ENCODE measurements around the gene NDUFS8. TPM values are rescaled to one million over a fixed set of nuclear protein-coding genes. Genes with fewer than 3 reads are reported as not detected.

NDUFS8 gene
- total RNA-seq, 2 donors from 2014 or later, result 139 to 236 TPM

- DNase-seq (ENCODE audit: low spot score in 2 of 2) (no peak), ATAC-seq (no peak)
- H3K27ac Mint-ChIP-seq, result no peak overlapping the region
- peaks cover 9 to 13% of the 10 kb centered on the region in 2 donors for H3K36me3 Mint-ChIP-seq
- H3K9me3 Mint-ChIP-seq, result no peaks in the 10 kb centered on the region
Observed at GRCh38 chr11:68021167-68021787, 9.2 kb upstream of the NDUFS8 start.

DNA sequence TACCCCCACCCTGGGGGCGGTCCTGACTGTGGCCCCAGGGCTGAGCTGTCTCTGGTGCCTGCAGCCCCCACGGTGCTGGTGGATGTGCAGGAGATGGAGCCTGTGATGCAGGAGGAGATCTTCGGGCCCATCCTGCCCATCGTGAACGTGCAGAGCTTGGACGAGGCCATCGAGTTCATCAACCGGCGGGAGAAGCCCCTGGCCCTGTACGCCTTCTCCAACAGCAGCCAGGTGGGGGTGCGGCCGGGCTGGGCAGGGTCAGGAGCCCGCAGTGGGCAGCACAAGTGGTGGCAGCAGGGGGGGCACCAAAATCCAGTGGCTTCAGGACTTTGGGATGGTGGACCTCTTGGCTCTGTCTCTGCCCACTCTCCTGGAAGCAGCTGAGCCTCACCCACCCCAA is 8.0 kb upstream of the NDUFS8 start:
- no peak for ATAC-seq
- Mint-ChIP-seq H3K9me3 (no peaks in the 10 kb centered on the region), H3K27ac (no peak overlapping the region), H3K36me3 (peaks cover 9 to 13% of the 10 kb centered on the region in 2 donors)
- no peak for DNase-seq (ENCODE audit: low spot score in 2 of 2)

DNA sequence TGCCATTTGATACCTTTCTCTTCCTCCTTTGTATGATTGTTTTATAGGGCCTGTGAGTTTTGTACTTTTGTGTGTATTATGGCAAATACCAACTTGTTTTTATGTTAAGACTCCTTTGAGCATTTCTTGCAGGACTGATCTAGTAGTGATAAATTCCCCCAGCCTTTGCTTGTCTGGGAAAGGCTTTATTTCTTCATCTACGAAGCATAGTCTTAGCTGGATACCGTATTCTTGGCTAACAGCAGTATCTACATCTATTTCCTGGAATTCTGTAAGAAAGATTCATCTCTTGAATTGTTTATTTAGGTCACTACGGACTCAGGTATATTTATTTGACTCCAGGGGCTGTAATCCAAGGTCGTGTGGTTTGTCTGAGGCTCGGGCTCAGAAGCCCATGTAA is 6.0 kb upstream of the NDUFS8 start:
- Mint-ChIP-seq H3K36me3 (peaks cover 9 to 13% of the 10 kb centered on the region in 2 donors), H3K9me3 (no peaks in the 10 kb centered on the region), H3K27ac (no peak overlapping the region)
- no peak for DNase-seq (ENCODE audit: low spot score in 2 of 2)
- no peak for ATAC-seq

DNA sequence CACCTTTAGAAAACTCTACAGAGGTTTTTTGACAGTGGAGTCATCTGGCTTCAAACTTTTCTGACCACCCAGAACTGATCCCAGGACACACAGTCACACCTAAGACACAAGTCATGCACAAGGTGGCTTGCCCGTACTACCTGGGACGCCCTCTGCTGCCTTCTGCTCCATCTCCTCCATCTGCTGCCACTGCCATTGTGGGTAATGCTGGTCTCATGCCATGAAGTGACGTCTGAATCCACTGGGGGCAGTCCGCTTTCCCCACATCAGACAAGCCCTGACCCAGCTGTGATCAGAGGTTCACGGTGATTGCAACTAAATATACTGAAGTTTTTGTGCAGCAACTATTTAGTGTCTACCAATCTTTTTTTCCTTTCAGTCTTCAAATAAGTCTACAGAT is 5.4 kb upstream of the NDUFS8 start:
- ATAC-seq (no peak), DNase-seq (ENCODE audit: low spot score in 2 of 2) (no peak)
- no peaks in the 10 kb centered on the region for H3K9me3 Mint-ChIP-seq
- H3K27ac Mint-ChIP-seq, result no peak overlapping the region
- H3K36me3 Mint-ChIP-seq, result peaks cover 9 to 13% of the 10 kb centered on the region in 2 donors

DNA sequence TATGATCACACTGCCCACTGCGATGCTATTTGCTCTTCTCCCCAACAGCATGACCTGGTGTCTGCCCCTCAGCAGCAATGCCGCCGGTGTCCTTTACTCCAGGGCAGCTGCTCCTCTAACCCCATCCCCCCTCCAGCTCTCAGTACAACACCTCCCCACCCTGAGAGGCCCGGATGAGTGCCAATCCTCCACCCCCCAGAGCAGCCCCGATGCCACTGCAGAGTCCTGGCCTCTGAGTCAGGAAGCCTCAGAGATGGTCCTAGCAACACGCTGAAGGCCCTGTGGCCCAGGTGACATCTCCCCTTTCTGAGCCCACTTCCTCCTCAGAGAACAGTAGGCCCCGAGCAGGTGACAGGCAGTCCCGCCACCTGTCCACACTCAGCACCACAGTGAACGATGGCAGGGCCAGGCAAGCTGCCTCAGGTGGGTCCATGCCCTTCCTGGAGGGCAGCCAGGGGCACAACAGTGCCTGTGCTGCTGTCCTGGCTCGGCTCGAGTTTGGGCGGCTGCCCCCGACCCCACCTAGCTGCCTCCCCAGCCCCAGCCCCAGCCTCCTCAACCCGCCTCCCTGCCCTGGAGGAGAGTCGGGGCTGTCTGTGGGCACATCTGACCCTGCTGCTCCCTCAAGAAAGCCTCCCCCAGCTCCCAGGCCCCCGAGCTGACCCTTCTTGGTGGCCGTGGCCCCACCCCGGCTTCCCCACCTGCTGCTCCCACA is 3.9 kb upstream of the NDUFS8 start:
- H3K9me3 Mint-ChIP-seq, result no peaks in the 10 kb centered on the region
- H3K27ac Mint-ChIP-seq, result peak overlapping the region in 1 of 2 donors; percentile 36
- no peak for DNase-seq (ENCODE audit: low spot score in 2 of 2)
- no peak for ATAC-seq
- peaks cover 9 to 20% of the 10 kb centered on the region in 2 donors for H3K36me3 Mint-ChIP-seq

DNA sequence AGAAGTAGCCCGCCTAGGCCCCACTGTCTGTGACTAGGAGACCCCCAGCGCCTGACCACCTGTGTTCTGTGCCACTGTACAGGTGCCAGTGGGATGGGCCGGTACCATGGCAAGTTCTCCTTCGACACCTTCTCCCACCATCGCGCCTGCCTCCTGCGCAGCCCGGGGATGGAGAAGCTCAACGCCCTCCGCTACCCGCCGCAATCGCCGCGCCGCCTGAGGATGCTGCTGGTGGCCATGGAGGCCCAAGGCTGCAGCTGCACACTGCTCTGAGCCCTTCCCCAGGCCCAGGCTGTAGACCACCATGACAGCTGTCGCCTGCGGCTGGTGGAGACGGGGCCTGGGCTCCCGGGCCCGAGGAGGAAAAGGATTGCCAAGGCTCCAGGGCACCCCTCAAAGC is 2.8 kb upstream of the NDUFS8 start:
- no peak overlapping the region for H3K27ac Mint-ChIP-seq
- H3K9me3 Mint-ChIP-seq, result no peaks in the 10 kb centered on the region
- DNase-seq (ENCODE audit: low spot score in 2 of 2) (no peak), ATAC-seq (no peak)
- H3K36me3 Mint-ChIP-seq, result peaks cover 9 to 20% of the 10 kb centered on the region in 2 donors

DNA sequence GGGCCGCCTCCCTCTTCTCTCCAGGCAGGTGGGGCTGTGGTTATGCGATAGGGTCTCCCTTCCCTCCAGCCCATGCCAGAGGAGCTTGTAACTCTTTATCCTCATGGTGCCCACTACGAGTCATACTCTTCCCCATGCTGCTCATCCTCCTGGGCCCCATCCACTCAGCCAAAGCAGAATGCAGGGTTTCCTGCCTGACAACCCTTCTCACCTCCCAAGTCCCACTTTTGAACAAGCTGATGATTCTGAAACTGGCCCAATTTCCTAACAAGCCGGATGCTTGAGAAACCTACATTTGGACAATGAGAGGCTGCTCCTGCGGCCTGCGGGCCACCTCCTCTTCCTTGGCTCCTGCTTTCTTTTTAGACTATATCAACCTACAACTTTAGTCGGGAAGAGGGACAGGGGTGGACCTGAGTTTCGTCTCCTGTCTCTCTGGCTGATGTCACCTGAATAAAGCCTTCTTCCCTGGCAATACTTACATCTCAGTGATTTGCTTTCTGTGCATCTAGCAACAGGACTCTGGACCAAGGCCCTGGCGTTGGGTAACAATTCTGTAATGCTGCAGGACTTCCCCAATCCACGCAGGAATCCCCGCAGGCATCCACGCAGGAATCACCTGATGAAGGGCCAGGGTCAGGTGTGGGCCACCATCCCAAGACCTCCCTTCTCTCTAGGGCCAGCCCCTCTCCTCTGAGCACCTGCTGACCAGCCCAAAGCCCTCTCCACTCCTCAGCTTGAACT is 1.5 kb upstream of the NDUFS8 start:
- peak overlapping the region; percentile 74 to 97 for H3K27ac Mint-ChIP-seq
- H3K36me3 Mint-ChIP-seq, result peaks cover 9 to 24% of the 10 kb centered on the region in 2 donors
- no peaks in the 10 kb centered on the region for H3K9me3 Mint-ChIP-seq
- ATAC-seq, result no peak
- no peak for DNase-seq (ENCODE audit: low spot score in 2 of 2)

DNA sequence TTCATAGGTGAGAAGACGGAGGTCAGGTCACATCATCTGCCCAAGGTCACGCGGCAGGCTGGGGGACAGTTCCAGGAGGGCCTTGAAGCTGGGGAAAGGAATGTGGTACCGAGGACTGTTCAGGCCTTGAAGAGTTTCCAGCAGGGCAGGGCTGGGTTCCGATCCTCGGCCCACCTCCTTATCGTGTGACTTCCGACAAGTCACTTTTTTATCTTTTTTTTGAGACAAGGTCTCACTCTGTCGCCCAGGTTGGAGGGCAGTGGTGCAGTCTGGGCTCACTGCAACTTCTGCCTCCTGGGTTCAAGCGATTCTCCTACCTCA is 623 bp downstream of the NDUFS8 start:
- no peak for DNase-seq (ENCODE audit: low spot score in 2 of 2)
- ATAC-seq, result no peak
- Mint-ChIP-seq H3K27ac (peak overlapping the region; percentile 92 to 97), H3K36me3 (peaks cover 0 to 15% of the 10 kb centered on the region in 2 donors), H3K9me3 (no peaks in the 10 kb centered on the region)

DNA sequence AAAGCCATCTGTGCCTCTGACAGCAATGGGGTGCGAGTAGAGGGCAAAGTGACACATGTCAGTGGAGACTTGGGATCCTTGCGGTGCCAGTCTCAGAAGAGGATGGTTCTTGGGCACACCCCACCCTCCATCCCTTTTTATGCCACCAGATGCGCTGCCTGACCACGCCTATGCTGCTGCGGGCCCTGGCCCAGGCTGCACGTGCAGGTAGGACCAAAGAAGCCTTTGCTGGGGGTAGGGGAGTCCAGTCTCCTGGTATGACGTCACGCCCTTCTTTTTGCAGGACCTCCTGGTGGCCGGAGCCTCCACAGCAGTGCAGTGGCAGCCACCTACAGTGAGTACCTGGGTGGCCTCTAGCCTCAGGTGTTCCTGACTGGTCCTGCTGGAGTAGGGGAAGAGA is 1.5 kb downstream of the NDUFS8 start:
- Mint-ChIP-seq H3K9me3 (no peaks in the 10 kb centered on the region), H3K27ac (peak overlapping the region; percentile 92 to 97), H3K36me3 (peaks cover 0 to 14% of the 10 kb centered on the region in 2 donors)
- no peak for ATAC-seq
- DNase-seq (ENCODE audit: low spot score in 2 of 2), result no peak

DNA sequence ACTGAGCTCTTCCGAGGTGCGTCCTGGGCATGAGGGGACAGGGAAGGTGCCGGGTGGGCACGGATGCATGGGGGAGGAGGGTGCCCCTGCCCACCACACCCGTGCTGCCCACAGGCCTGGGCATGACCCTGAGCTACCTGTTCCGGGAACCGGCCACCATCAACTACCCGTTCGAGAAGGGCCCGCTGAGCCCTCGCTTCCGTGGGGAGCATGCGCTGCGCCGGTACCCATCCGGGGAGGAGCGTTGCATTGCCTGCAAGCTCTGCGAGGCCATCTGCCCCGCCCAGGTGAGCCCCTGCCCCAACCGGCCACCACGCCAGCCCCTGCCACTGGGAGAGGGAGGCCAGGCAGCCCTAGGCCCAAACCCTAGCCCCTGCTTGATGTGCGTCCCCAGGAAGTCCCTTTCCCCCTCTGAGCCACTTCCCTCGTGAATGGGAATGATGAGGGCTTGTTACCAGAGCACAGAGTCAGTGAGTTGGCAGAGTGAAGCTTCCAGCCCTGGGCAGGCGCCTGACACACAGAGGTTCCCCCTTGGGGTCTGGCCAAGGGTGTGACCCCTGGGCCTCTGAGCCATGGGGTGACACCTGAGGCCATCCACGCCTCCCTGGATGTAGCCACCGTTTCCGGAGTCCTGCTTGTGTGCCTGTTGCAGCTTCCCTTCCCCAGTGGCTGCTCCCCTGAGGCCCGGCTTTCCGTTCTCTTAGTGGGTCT is 2.7 kb downstream of the NDUFS8 start:
- H3K36me3 Mint-ChIP-seq, result peaks cover 0 to 14% of the 10 kb centered on the region in 2 donors

DNA sequence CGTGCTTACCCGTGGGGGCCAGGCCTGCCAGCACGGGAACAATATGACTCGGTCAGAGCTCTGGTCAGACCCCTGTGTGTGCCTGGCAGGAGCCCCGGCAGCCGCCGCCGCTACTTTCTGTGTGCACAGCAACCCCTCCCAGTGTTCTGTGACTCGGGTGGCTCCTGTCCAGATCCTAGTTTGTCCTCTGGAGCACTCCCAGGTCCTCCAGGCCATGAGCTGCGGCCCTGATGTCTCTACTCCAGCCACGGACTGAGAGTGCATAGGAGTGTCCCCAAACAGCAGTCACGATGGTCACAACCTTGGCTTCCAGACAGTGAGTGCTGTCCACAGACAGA is 3.2 kb downstream of the NDUFS8 start:
- DNase-seq (ENCODE audit: low spot score in 2 of 2) (no peak), ATAC-seq (no peak)
- Mint-ChIP-seq H3K36me3 (peaks cover 0 to 14% of the 10 kb centered on the region in 2 donors), H3K9me3 (no peaks in the 10 kb centered on the region), H3K27ac (peak overlapping the region in 1 of 2 donors; percentile 30)

More for the DNA sequence above, 2.7 kb downstream of the NDUFS8 start:
- no peaks in the 10 kb centered on the region for H3K9me3 Mint-ChIP-seq
- DNase-seq (ENCODE audit: low spot score in 2 of 2) (no peak), ATAC-seq (no peak)
- H3K27ac Mint-ChIP-seq, result peak overlapping the region in 1 of 2 donors; percentile 30

GRCh38 chr11:68035266-68035876 is 4.9 kb downstream of the NDUFS8 start:
- DNase-seq (ENCODE audit: low spot score in 2 of 2), result no peak
- peaks cover 6 to 26% of the 10 kb centered on the region in 2 donors for H3K36me3 Mint-ChIP-seq
- no peaks in the 10 kb centered on the region for H3K9me3 Mint-ChIP-seq
- H3K27ac Mint-ChIP-seq, result peak overlapping the region; percentile 14 to 51
- no peak for ATAC-seq

- DNase-seq (ENCODE audit: low spot score in 2 of 2), result no peak
Observed at GRCh38 chr11:68036141-68036716, 5.7 kb downstream of the NDUFS8 start.

GRCh38 chr11:68036717-68037239 is 6.3 kb downstream of the NDUFS8 start:
- DNase-seq (ENCODE audit: low spot score in 2 of 2) (peak in 1 of 2 donors; percentile 74), ATAC-seq (peak in 1 of 2 donors; percentile 54)
- H3K36me3 Mint-ChIP-seq, result peaks cover 10 to 25% of the 10 kb centered on the region in 2 donors
- H3K9me3 Mint-ChIP-seq, result no peaks in the 10 kb centered on the region
- peak overlapping the region; percentile 81 to 96 for H3K27ac Mint-ChIP-seq

More at GRCh38 chr11:68036141-68036716, 5.7 kb downstream of the NDUFS8 start:
- no peak for ATAC-seq
- peaks cover 10 to 25% of the 10 kb centered on the region in 2 donors for H3K36me3 Mint-ChIP-seq
- H3K27ac Mint-ChIP-seq, result peak overlapping the region; percentile 14 to 81
- no peaks in the 10 kb centered on the region for H3K9me3 Mint-ChIP-seq

DNA sequence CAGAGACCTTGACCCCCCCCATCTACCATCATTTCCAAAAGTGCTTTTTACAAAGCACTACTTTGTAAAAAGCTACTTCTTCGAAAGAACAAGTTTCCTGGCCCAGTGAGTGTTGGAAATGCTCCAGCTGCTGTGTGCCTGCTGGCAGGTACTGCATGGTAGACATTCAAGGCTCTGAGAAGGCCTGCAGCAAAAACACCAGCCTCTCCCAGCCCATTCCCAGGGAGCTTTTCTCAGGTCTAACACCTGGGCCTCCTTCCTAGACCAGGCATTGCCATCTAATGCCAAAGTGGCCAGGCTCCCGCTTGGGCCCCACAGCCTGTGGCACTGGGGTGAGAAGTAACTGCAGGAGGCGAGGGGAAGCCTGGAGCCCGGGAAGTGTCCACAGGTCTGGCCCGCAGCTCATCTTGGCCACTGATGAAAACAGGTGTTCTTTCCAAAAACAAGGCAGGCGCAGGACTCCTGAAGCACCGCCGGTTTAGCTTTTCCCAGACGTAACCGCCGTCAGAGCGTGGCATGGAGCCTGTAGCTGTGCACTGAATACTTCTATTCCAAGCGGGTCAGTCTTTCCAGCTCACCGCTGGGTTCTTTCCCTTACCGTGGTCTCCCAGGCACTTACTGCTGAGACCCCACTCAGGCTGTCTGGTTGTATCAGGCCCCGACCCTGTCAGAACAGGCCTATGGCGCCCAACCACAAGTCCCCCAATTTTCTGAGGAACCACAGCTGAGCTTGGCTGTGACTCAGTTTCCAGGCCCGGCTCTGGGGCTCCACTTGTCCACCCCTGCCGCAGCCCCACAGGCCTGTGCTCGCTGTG is 7.1 kb downstream of the NDUFS8 start:
- Mint-ChIP-seq H3K27ac (peak overlapping the region; percentile 86 to 97), H3K36me3 (peaks cover 10 to 25% of the 10 kb centered on the region in 2 donors), H3K9me3 (no peaks in the 10 kb centered on the region)
- no peak for DNase-seq (ENCODE audit: low spot score in 2 of 2)
- no peak for ATAC-seq

Data from activated naive CD4-positive, alpha-beta T cell treated with anti-CD3 and anti-CD28 coated beads, Interleukin-2, amount 50 U/mL, for 72 hours (primary cell).